Measurements from ENCODE around the gene LYZL4.

Gene LYZL4

DNA sequence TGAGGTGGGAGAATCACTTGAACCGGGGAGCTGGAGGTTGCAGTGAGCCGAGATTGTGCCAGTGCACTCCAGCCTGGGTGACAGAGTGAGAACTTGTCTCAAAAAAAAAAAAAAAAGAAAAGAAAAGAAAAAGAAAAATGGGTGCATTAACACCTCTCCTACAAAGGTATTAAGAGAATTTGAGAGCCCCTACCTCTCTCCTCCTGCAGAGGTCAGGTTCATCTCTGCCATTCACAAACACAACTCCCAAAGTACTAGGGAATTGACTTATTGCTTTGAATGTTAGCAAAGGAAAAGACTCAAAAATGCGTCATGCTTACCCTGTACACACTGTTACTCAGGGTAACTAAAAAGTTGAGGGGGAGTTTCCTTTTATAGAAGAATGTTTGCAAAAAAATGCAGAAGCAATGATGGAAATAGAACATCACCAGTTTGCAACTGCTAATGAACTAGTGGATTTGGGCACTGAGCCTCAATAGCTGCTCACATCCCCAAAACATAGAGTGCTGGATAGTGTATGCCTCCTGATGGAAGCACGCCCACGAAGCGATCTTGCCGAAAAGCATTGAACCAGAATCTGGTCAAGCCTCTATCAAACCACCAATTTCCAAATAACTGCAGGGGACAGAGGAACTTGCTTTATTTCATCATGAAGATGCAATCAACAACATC is 15.5 kb upstream of the LYZL4 start:
- H3K27ac ChIP-seq, result peak overlapping the region; percentile 92
- TF ChIP-seq, protein P1, sequence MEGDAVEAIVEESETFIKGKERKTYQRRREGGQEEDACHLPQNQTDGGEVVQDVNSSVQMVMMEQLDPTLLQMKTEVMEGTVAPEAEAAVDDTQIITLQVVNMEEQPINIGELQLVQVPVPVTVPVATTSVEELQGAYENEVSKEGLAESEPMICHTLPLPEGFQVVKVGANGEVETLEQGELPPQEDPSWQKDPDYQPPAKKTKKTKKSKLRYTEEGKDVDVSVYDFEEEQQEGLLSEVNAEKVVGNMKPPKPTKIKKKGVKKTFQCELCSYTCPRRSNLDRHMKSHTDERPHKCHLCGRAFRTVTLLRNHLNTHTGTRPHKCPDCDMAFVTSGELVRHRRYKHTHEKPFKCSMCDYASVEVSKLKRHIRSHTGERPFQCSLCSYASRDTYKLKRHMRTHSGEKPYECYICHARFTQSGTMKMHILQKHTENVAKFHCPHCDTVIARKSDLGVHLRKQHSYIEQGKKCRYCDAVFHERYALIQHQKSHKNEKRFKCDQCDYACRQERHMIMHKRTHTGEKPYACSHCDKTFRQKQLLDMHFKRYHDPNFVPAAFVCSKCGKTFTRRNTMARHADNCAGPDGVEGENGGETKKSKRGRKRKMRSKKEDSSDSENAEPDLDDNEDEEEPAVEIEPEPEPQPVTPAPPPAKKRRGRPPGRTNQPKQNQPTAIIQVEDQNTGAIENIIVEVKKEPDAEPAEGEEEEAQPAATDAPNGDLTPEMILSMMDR (conservative IDR thresholded peaks at IDR 0.05), result 0 out of 2 replicates have a peak, but pooled peaks have one; percentile 9
- TF ChIP-seq ZFX (IDR thresholded peaks at IDR 0.05), result no peak

DNA sequence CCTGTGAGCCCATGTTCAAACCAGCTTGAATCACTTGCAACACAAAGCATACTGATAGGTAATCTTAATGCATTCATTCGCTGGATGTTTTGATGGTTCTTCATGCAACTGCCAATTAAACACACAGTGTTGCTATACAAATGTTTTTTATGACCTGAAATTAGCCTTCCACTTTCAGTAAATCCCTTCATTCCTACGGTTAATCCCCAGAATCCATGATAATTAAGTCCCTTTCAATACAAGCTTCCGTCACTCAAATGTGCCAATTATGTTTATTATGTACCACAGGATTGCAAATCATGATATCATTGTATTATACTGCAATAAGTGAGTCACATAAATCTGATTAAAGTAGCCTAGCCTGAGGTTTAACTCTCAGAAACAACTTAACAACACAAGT is 14.5 kb upstream of the LYZL4 start:
- TF ChIP-seq, protein P1 (conservative IDR thresholded peaks at IDR 0.05), result no peak
- TF ChIP-seq ZFX (IDR thresholded peaks at IDR 0.05), result no peak
- H3K27ac ChIP-seq, result peak overlapping the region; percentile 92

DNA sequence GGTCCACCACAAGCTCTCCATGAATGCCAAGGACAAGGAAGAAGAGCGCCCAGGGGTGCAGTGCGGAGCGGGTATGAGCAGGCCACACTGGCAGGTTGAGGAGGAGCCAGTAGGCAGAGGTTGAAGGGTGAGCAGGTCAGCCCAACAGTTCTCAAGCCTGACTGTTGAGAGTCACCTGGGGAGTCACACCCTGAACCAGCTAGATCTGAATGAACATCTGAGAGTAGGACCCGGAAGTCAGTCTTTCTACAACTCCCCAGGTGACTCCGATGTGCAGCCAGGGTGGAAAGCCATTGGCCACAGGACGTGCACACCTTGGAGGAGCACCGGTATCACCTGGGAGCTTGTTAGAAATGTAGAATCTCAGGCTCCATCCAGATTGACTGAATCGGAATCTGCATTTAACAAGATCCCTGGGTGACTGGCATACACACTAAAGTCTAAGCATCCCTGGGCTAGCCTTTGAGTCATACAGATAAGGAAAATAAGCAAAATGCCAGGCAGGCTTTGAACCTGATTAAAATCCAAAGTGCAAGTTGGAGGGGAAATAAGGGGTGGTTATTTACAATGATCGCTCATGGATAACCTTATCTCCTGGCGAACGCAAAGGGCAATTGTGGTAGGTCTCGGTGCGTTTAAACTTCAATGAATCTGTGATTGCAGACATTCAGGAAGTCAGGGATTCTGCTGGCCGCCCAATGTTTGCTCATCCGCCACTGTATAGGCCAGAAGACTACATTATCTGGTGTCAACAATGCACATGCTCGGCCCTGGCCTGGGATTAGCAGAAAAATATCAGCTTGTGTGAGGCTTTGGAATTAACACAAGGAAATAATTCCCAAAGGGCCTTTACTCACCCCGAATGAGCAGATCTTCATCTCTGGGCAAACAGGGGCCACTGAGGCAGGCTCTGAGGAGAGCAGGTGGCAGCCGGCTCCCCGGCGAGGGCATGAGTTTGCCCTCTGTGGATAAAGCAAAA is 11.7 kb upstream of the LYZL4 start:
- peak overlapping the region; percentile 46 for H3K27ac ChIP-seq
- TF ChIP-seq, protein P1 (conservative IDR thresholded peaks at IDR 0.05), result no peak
- TF ChIP-seq ZFX (IDR thresholded peaks at IDR 0.05), result no peak

DNA sequence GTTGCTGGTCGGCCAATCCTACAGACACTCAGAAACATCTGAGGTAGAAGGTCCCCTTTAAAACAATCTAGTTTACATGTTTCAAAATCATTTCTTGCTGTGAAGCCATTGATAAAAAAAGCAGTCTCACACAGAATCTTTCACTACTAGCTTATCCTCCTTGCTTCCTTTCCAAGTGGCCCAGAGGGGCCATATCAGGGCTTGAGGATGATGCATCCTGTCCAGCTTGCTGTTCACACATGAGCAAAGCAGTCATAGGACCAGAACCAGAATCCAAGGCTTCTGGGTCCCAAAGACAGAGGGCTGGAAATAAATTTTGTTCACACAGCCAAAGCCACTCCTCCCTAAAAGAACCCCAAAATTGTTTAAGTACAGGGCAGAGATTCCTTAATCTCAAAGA is 9.2 kb upstream of the LYZL4 start:
- no peak for TF ChIP-seq ZFX (IDR thresholded peaks at IDR 0.05)
- TF ChIP-seq, protein P1 (conservative IDR thresholded peaks at IDR 0.05), result no peak
- H3K27ac ChIP-seq, result no peak overlapping the region

DNA sequence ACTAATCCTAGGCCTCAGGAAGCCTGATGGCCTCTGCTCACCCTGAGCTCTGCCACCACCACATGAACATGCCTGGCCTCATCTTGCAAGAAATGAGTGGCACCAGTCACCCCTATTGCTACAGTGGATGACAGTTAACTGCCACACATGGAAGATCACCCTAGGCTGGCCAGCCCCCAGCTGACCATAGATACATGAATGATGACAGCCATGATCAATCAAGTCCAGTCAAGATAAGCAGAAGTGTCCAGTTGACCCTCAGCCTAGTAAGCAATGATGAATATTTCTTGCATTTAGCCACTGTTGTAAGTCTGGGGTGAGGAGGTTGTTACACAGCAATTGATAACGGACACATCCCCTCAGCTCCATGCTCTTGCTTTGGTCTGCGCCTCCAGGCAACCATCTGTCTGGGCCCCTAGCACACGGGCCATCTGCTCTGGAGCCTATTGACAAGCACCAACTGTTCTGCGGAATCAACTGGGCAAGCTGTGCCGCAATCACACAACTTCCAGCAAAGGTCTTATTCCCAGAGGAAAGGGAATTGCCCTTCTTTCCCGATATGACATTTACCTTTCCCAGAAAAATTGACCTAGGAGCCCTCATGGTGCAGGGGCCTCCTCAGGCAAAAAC is 2.2 kb upstream of the LYZL4 start:
- TF ChIP-seq ZFX (IDR thresholded peaks at IDR 0.05), result no peak
- TF ChIP-seq, protein P1 (conservative IDR thresholded peaks at IDR 0.05), result no peak
- no peak overlapping the region for H3K27ac ChIP-seq

DNA sequence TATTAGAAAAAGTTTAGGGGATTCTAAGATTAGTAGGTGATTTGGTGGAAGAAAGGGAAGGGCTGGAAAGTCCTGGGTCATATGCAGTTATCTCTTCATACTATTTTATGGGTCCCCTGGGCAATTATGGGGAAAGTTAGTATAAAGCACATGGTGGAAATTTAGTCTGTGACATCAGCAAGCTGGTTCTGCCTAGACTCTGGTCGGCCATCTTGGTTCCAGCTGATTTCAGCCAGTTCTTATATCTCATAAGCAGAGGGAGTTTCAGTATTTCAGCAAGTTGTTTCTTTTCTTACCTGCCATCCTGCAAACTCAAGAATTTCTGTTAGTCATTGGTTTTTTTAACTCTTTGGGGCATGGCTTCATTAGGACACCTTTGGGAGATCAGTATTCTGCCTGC is 1.0 kb upstream of the LYZL4 start:
- no peak overlapping the region for H3K27ac ChIP-seq
- TF ChIP-seq ZFX (IDR thresholded peaks at IDR 0.05), result no peak
- TF ChIP-seq, protein P1 (conservative IDR thresholded peaks at IDR 0.05), result no peak
